GM10266 (cell line): Measurements from ENCODE around the gene KCNQ5.
"Not testable (repeated sequence)": the region's sequence is repeated elsewhere in the genome, so short reads cannot be mapped to it uniquely, and the experiment has no call there.

Experiments used
- DNase-seq: peaks from one replicate; pipeline ENCODE4 v3.0.0; 2012; ENCODE audit errors: extremely low spot score
- TF ChIP-seq, protein P1 (sequence below): IDR thresholded peaks from 2 replicates; pipeline ENCODE4 v1.5.1; 2012; ENCODE audit warnings: mild to moderate bottlenecking, low read depth; ENCODE audit not compliant: control insufficient read depth, insufficient read depth; ENCODE audit errors: missing control alignments

The KCNQ5 gene

DNA sequence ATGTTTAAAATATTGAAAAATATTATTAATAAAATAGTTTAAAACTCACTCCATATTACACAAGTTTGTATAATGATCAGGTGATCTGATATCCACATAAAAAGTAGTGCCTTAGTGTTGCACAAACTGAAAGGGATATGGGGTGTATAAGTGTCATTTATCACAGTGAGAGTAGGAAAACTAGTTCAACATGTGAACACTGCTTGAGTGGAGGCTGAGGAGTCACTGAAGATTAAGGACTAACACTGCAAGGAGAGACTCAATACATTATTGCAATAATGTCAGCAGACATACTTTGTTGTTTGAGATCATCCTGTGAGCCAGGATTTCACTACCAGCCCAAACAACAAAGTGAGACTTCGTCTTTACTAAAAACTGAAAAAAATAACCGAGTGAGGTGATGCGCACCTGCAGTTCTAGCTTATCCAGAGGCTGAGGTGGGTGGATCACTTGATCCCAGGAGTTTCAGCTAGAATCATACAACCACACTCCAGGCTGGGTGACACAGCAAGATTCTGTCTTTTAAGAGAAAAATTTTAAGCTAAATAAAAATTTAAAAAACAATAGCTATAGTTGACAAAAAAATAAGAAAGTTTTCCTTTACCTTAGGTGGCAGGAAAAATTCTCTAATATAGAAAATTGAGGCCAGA is 605.9 kb downstream of the KCNQ5 start:
- no peak for DNase-seq
- TF ChIP-seq, protein P1, sequence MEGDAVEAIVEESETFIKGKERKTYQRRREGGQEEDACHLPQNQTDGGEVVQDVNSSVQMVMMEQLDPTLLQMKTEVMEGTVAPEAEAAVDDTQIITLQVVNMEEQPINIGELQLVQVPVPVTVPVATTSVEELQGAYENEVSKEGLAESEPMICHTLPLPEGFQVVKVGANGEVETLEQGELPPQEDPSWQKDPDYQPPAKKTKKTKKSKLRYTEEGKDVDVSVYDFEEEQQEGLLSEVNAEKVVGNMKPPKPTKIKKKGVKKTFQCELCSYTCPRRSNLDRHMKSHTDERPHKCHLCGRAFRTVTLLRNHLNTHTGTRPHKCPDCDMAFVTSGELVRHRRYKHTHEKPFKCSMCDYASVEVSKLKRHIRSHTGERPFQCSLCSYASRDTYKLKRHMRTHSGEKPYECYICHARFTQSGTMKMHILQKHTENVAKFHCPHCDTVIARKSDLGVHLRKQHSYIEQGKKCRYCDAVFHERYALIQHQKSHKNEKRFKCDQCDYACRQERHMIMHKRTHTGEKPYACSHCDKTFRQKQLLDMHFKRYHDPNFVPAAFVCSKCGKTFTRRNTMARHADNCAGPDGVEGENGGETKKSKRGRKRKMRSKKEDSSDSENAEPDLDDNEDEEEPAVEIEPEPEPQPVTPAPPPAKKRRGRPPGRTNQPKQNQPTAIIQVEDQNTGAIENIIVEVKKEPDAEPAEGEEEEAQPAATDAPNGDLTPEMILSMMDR = no peak

DNA sequence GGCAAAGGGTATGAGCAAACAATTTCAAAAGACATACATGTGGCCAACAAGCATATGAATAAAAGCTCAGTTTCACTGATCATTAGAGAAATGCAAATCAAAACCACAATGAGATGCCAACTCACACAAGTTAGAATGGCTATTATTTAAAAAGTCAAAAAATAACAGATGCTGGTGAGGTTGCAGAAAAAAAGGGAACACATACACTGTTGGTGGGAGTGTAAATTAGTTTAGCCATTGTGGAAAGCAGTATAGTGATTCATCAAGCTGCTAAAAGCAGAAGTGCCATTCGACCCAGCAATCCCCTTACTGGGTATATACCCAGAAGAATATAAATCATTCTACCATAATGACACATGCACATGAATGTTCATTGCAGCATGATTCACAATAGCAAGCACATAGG is 610.1 kb downstream of the KCNQ5 start:
- TF ChIP-seq, protein P1 = no peak
- DNase-seq = no peak

DNA sequence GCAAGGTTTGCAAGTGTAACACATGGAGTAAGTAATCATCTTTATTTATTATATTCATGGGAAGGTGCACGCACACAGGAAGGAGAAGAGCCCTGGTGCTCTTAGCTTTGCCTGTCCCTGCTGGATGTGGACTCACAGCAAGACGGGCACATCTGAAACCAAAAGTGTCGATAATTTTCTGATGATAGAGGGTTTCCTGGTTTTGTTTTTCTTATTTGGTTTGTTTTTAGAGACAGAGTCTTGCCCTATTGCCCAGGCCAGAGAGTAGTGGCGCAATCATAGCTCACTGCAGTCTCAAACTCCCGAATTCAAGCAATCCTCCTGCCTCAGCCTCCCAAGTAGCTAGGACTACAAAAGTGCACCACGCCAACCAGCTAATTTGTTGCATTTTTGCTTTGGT is 611.2 kb downstream of the KCNQ5 start:
- TF ChIP-seq, protein P1 = no peak
- no peak for DNase-seq

DNA sequence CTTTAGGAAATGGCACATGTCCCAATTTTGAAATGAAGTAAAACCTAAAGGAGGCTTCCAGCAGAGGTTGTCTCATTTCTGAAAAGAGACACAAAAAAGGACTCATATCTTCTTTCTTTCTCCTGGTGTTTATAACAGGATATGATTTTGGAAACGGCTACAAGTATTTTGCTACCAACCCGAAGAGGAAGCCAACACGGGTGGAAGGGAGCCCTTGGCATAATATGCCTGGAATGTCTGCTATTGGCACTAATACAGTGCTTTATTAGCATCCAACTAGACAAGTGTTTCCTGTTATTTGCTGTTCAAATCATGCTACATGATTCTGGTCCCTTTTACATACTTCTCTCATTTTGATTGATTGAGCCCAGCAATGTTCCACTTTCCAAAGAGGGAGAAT is 612.1 kb downstream of the KCNQ5 start:
- not testable (repeated sequence) for DNase-seq

DNA sequence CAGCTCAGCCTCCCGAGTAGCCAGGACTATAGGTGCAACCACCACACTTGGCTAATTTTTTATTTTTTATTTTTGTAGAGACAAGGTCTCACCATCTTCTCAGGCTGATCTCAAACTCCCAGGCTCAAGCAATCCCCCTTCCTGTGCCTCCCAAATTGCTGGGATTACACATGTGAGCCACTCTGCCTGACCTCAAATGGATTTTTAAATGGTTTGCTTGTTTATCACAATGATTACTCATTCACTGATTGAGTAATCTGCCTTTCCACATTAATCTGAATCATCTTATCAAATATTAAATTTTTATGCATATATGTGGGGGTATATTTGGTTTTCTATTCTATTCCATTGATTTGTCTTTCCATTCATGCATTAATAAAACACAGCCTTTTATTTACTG is 612.9 kb downstream of the KCNQ5 start:
- no peak for DNase-seq
- TF ChIP-seq, protein P1 = no peak

DNA sequence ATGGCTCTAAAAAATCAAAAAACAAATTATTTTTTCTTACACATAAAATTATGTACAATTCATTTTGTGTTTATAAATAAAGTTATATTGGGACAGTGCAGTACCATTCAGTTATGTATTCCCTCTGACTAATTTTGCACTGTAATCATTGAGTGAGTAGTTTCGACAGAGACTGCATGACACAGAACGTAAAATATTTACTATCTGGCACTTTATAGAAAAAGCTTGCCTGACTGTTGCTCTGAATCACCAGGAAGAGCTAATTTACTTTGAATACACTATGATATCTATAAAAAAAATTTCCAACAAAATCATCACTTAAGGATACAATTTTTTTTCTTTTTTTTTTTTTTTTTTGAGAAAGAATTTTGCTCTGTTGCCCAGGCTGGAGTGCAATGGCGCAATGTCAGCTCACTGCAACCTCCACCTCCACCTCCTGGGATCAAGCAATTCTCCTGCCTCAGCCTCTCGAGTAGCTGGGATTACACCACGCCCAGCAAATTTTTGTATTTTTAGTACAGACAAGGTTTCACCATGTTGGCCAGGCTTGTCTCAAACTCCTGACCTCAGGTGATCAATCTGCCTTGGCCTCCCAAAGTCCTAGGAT is 614.4 kb downstream of the KCNQ5 start:
- TF ChIP-seq, protein P1 = no peak
- no peak for DNase-seq

DNA sequence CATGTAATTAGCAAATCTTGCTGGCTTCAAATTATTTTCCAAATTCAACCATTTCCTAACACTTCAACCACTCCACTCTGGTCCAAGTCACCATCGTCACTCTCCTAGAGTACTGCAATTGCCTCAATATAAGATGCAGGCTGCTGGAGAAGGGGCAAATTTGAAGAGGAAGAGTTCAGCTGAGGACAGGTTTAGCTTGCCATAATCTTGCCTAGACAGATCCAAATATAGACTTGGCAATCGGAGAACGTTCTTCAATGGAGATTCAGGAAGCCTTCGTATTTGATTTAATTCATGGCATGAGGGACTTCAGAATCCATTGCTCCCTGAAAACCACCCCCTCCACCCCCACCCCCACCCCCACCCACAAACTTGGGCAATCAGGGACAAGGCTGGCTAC is 618.9 kb downstream of the KCNQ5 start:
- TF ChIP-seq, protein P1 = no peak
- DNase-seq = no peak
